ENCODE data around the gene EIF4G3. TPM values are rescaled to one million over a fixed set of nuclear protein-coding genes. Genes with fewer than 3 reads are reported as not detected.

Gene EIF4G3
- total RNA-seq, 2 donors from 2014 or later, result 20.8 to 48.8 TPM

- peaks cover 22% of the 10 kb centered on the region for H3K4me1 ChIP-seq
- no peaks in the 10 kb centered on the region for H3K36me3 ChIP-seq (replicated peaks in 1 of 2; ENCODE audit: insufficient read depth in 1 of 2, low read depth in 2 of 2)
- H3K27me3 ChIP-seq, result no peaks in the 10 kb centered on the region
- WGBS, 2 donors, result 74 to 80% methylated on average over 6 of the region's 6 CpGs
- TF ChIP-seq POLR2A (IDR thresholded peaks at IDR 0.05) (no peak), CTCF (IDR thresholded peaks at IDR 0.05) (no peak)
- H3K4me3 ChIP-seq, result no peak overlapping the region
- no peak overlapping the region for H3K27ac ChIP-seq
- DNase-seq (no peak), ATAC-seq (no peak)
- intact Hi-C loops (cut with DNase I), result no loop called here
- no peaks in the 10 kb centered on the region for H3K9me3 ChIP-seq
Observed at GRCh38 chr1:21161842-21162241, 14.9 kb downstream of the EIF4G3 start.

- no peaks in the 10 kb centered on the region for H3K36me3 ChIP-seq (replicated peaks in 1 of 2; ENCODE audit: insufficient read depth in 1 of 2, low read depth in 2 of 2)
- no peak overlapping the region for H3K27ac ChIP-seq
- no peak overlapping the region for H3K4me3 ChIP-seq
- 64 to 71% methylated on average over 3 of the region's 3 CpGs for WGBS, 2 donors
- H3K4me1 ChIP-seq, result peaks cover 22% of the 10 kb centered on the region
- DNase-seq (no peak), ATAC-seq (no peak)
- intact Hi-C loops (cut with DNase I), result no loop called here
- no peaks in the 10 kb centered on the region for H3K9me3 ChIP-seq
- TF ChIP-seq CTCF (IDR thresholded peaks at IDR 0.05) (no peak), POLR2A (IDR thresholded peaks at IDR 0.05) (no peak)
- H3K27me3 ChIP-seq, result no peaks in the 10 kb centered on the region
Observed at GRCh38 chr1:21160263-21160796, 16.4 kb downstream of the EIF4G3 start.

- DNase-seq (no peak), ATAC-seq (peak; percentile 33)
- intact Hi-C loops (cut with DNase I), result no loop called here
- H3K4me3 ChIP-seq, result no peak overlapping the region
- H3K27me3 ChIP-seq, result no peaks in the 10 kb centered on the region
- peaks cover 13% of the 10 kb centered on the region for H3K4me1 ChIP-seq
- 19 to 34% methylated on average over 3 of the region's 3 CpGs for WGBS, 2 donors
- peak overlapping the region in 1 of 4 donors; percentile 53 for H3K27ac ChIP-seq
- no peaks in the 10 kb centered on the region for H3K36me3 ChIP-seq (replicated peaks in 1 of 2; ENCODE audit: insufficient read depth in 1 of 2, low read depth in 2 of 2)
- no peaks in the 10 kb centered on the region for H3K9me3 ChIP-seq
- no peak for TF ChIP-seq CTCF (IDR thresholded peaks at IDR 0.05)
- TF ChIP-seq POLR2A (IDR thresholded peaks at IDR 0.05), result no peak
Observed at GRCh38 chr1:21157868-21158267, 18.8 kb downstream of the EIF4G3 start.

- H3K4me3 ChIP-seq, result no peak overlapping the region
- no peaks in the 10 kb centered on the region for H3K9me3 ChIP-seq
- peaks cover 11% of the 10 kb centered on the region for H3K4me1 ChIP-seq
- WGBS, 2 donors, result 73 to 93% methylated on average over 3 of the region's 3 CpGs
- no peaks in the 10 kb centered on the region for H3K27me3 ChIP-seq
- no peak for DNase-seq
- intact Hi-C loops (cut with DNase I), result no loop called here
- ATAC-seq, result no peak
- no peak for TF ChIP-seq CTCF (IDR thresholded peaks at IDR 0.05)
- TF ChIP-seq POLR2A (IDR thresholded peaks at IDR 0.05), result no peak
- H3K27ac ChIP-seq, result peak overlapping the region in 1 of 4 donors; percentile 53
- H3K36me3 ChIP-seq (replicated peaks in 1 of 2; ENCODE audit: insufficient read depth in 1 of 2, low read depth in 2 of 2), result no peaks in the 10 kb centered on the region
Observed at GRCh38 chr1:21157054-21157453, 19.6 kb downstream of the EIF4G3 start.

- ATAC-seq, result no peak
- Histone ChIP-seq H3K9me3 (no peaks in the 10 kb centered on the region), H3K27me3 (no peaks in the 10 kb centered on the region), H3K4me3 (no peak overlapping the region), H3K27ac (no peak overlapping the region), H3K36me3 (replicated peaks in 1 of 2; ENCODE audit: insufficient read depth in 1 of 2, low read depth in 2 of 2) (no peaks in the 10 kb centered on the region), H3K4me1 (peaks cover 11% of the 10 kb centered on the region)
- 83 to 95% methylated on average over 6 of the region's 6 CpGs for WGBS, 2 donors
- intact Hi-C loops (cut with DNase I), result no loop called here
- DNase-seq, result no peak
- no peak for TF ChIP-seq CTCF (IDR thresholded peaks at IDR 0.05)
- no peak for TF ChIP-seq POLR2A (IDR thresholded peaks at IDR 0.05)
Observed at GRCh38 chr1:21156019-21156418, 20.7 kb downstream of the EIF4G3 start.
